ENCODE results near the gene EEPD1.

GRCh38 chr7:36298106-36298505 is 145.1 kb downstream of the EEPD1 start:
- no peak for TF ChIP-seq POLR2A (IDR thresholded peaks at IDR 0.05)
- TF ChIP-seq, protein P1, sequence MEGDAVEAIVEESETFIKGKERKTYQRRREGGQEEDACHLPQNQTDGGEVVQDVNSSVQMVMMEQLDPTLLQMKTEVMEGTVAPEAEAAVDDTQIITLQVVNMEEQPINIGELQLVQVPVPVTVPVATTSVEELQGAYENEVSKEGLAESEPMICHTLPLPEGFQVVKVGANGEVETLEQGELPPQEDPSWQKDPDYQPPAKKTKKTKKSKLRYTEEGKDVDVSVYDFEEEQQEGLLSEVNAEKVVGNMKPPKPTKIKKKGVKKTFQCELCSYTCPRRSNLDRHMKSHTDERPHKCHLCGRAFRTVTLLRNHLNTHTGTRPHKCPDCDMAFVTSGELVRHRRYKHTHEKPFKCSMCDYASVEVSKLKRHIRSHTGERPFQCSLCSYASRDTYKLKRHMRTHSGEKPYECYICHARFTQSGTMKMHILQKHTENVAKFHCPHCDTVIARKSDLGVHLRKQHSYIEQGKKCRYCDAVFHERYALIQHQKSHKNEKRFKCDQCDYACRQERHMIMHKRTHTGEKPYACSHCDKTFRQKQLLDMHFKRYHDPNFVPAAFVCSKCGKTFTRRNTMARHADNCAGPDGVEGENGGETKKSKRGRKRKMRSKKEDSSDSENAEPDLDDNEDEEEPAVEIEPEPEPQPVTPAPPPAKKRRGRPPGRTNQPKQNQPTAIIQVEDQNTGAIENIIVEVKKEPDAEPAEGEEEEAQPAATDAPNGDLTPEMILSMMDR (IDR thresholded peaks at IDR 0.05), result no peak
